PFSK-1 (cell line): ENCODE measurements around the gene EVA1A.

Experiments used
- FOXP2 ChIP-seq: optimal IDR thresholded peaks from 2 replicates; pipeline ENCODE3; 2011; ENCODE audit warnings: borderline replicate concordance, control low read depth, inconsistent platforms; ENCODE audit not compliant: insufficient read depth; ENCODE audit errors: extremely low read length, extremely low read depth
- POLR2AphosphoS5 ChIP-seq: IDR thresholded peaks from 2 replicates; pipeline ENCODE4 v1.6.1; 2012; ENCODE audit warnings: low read depth, mild to moderate bottlenecking, control low read depth, low read length, moderate library complexity
- SIN3A ChIP-seq: IDR thresholded peaks from 2 replicates; pipeline ENCODE4 v1.6.1; 2012; ENCODE audit warnings: mild to moderate bottlenecking, low read length, moderate library complexity, borderline replicate concordance; ENCODE audit not compliant: insufficient read depth
- TAF1 ChIP-seq: IDR thresholded peaks from 2 replicates; pipeline ENCODE4 v1.6.1; 2012; ENCODE audit warnings: low read length, control low read depth, borderline replicate concordance; ENCODE audit not compliant: insufficient read depth
- TF ChIP-seq, protein P1 (sequence below), 2 experiments: IDR thresholded peaks; 2 replicates each; pipeline versions ENCODE4 v1.6.1 to v1.8.0; 2011 to 2012; ENCODE audit warnings: low read depth in 2 of 2, low read length in 2 of 2, control low read depth in 1 of 2, inconsistent platforms in 1 of 2, mild to moderate bottlenecking in 1 of 2, moderate library complexity in 1 of 2; ENCODE audit not compliant: insufficient read depth in 1 of 2

The EVA1A gene

DNA sequence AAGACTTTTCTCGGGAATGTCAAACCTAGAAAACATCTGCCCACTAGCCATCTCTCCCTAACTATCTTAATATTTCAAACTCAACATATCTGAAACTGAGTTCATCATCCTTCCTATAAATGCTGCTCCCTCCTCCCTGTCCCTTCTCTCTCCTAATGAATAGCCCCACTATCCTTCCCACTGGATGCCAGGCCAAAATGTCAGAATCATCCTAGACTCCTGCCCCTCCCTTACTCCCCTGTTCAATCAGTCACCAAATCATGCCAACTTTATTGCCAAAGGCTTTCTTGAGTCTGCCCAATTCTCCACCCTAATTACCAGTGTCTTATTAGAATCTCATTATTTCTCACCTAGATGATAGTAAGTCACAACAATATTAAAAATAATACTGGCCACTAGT, 8.5 kb downstream of the EVA1A start:
- TF ChIP-seq, protein P1, sequence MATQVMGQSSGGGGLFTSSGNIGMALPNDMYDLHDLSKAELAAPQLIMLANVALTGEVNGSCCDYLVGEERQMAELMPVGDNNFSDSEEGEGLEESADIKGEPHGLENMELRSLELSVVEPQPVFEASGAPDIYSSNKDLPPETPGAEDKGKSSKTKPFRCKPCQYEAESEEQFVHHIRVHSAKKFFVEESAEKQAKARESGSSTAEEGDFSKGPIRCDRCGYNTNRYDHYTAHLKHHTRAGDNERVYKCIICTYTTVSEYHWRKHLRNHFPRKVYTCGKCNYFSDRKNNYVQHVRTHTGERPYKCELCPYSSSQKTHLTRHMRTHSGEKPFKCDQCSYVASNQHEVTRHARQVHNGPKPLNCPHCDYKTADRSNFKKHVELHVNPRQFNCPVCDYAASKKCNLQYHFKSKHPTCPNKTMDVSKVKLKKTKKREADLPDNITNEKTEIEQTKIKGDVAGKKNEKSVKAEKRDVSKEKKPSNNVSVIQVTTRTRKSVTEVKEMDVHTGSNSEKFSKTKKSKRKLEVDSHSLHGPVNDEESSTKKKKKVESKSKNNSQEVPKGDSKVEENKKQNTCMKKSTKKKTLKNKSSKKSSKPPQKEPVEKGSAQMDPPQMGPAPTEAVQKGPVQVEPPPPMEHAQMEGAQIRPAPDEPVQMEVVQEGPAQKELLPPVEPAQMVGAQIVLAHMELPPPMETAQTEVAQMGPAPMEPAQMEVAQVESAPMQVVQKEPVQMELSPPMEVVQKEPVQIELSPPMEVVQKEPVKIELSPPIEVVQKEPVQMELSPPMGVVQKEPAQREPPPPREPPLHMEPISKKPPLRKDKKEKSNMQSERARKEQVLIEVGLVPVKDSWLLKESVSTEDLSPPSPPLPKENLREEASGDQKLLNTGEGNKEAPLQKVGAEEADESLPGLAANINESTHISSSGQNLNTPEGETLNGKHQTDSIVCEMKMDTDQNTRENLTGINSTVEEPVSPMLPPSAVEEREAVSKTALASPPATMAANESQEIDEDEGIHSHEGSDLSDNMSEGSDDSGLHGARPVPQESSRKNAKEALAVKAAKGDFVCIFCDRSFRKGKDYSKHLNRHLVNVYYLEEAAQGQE (IDR thresholded peaks at IDR 0.05; ENCODE audit: insufficient read depth in 1 of 2, low read depth in 2 of 2, low read length in 2 of 2) = no peak
- TF ChIP-seq POLR2AphosphoS5 = no peak
- TF ChIP-seq SIN3A = no peak
- TF ChIP-seq FOXP2 = no peak
- TF ChIP-seq TAF1 = no peak

DNA sequence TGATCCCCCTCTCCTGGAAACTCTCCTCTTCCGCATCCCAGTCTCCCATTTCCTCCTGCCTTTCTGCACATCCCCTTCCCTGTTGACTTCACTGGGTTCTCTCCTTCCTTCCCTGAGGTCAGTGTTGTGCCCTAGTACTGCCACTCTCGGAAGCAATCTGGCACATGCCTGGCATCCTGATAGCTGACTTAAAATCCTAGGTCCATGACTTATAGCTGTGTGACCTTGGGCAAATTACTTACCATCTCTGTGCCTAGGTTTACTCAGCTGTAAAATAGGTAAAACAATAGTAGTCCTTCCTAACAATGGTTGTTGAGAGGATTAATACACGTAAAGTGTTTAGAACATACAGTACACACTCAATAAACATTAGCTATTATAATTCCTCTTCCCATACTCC, 9.3 kb downstream of the EVA1A start:
- TF ChIP-seq FOXP2 = no peak
- no peak for TF ChIP-seq TAF1
- TF ChIP-seq, protein P1 (IDR thresholded peaks at IDR 0.05; ENCODE audit: insufficient read depth in 1 of 2, low read depth in 2 of 2, low read length in 2 of 2) = no peak
- no peak for TF ChIP-seq POLR2AphosphoS5
- TF ChIP-seq SIN3A = no peak

DNA sequence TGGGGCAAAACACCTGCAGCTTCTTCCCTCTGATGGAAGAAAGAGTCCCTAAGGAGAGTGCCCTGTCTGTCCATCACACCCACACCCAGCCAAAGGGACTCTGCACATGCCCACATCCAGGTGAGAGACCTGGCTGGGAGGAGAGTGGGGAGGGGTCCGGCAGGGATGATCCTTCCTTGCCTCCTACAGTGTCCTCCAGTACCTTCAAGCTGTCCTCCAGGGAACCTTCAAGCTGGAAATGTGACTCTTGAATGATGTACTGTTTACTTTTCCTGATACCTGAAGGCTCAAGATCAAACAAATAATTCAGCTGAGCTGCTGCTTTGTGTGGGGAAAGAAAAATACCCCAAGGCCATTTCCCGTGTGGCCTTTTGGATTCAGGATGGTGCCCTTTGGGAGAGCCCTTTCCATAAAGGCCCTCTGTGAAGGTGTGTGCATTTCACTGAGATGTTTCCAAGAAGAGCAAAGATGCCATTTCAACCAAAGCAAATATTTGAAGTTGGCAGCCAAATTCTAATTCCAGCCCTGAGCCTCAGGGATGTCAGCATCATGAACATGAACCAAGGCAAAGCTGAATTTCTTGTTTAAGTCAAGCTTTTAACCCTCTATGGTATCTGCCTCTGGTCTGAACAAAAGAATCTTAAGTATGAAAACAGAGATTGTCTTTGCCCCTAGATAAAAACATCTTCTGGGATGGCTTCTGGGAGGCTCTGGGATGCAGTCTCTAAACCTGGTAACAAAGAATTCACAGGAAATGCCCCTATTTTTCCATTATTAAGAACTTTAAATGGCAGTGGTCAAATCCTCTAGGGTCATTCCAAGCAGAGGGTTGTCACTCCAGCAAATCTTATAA, 11.1 kb downstream of the EVA1A start:
- TF ChIP-seq TAF1 (no peak), POLR2AphosphoS5 (no peak), FOXP2 (no peak), SIN3A (no peak)
- TF ChIP-seq, protein P1 (IDR thresholded peaks at IDR 0.05; ENCODE audit: insufficient read depth in 1 of 2, low read depth in 2 of 2, low read length in 2 of 2) = no peak

DNA sequence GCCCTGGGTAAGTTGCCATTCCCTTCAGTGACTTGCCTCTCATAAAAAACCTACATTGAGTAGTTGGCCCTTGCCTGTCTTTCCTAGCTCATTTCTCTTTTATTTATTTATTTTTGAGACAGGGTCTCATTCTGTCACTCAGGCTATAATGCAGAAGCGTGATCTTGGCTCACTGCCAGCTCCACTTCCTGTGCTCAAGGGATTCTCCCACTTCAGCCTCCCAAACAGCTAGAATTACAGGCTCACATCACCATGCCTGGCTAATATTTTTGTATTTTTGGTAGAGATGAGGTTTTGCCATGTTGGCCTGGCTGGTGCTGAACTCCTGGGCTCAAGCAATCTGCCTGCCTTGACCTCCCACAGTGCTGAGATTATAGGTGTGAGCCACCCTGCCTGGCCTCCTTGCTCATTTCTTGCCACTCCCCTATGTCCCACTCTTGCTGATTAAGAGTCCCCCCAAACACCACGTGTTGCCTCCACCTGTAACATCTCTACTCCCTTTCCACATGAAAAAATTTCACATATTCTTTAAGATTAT, 12.6 kb downstream of the EVA1A start:
- TF ChIP-seq TAF1 = no peak

DNA sequence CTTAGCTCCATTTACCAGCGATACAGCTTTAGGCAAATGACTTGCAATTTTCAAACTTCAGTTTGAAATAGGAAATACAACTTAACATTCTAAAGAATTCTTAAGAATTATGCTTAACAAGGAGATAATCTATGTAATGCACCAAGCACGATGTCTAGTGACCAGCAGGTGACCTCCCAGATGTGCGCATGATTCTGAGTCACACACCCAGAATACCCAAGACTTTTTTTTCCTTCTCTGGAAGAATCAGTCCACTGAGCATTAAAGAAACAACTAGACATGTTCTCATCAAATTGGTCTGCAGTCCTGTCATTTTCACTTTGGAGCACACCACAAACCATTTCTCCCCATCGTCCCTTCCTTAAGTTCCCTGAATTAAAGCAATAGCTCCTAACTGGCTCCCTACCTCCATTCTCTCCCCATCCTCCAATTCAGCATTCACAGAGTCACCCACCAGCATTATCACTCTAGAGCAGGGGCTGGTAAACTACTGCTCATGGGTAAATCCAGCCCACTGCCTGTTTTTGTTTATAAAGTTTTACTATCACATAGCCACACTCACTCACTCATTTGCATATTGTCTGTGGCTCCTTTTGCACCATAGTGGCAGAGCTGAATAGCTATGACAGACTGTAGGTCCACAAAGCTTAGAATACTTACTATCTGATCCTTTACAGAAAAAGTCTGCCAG, 13.2 kb downstream of the EVA1A start:
- no peak for TF ChIP-seq FOXP2
- TF ChIP-seq SIN3A = no peak
- no peak for TF ChIP-seq POLR2AphosphoS5
- no peak for TF ChIP-seq TAF1
- TF ChIP-seq, protein P1 (IDR thresholded peaks at IDR 0.05; ENCODE audit: insufficient read depth in 1 of 2, low read depth in 2 of 2, low read length in 2 of 2) = no peak
